Measurements from ENCODE around the gene ARHGAP22. TPM values are rescaled to one million over a fixed set of nuclear protein-coding genes. Genes with fewer than 3 reads are reported as not detected.

Gene ARHGAP22
- total RNA-seq, 1 experiment from 2014 or later: 9.9 TPM

GRCh38 chr10:48467669-48468068, 137.2 kb downstream of the ARHGAP22 start (continued):
- no peak for TF ChIP-seq ATF3 (IDR thresholded peaks at IDR 0.05)

GRCh38 chr10:48466611-48467240, 138.1 kb downstream of the ARHGAP22 start:
- no peaks in the 10 kb centered on the region for H3K27me3 ChIP-seq (ENCODE audit: insufficient read depth, low read length)
- no peaks in the 10 kb centered on the region for H3K79me2 ChIP-seq (ENCODE audit: insufficient read depth, low read length)
- no peaks in the 10 kb centered on the region for H4K20me1 ChIP-seq (ENCODE audit: insufficient read depth)
- H3K9me2 ChIP-seq (ENCODE audit: insufficient read depth): no peaks in the 10 kb centered on the region
- no TSS peak for BruUV-seq (replicated peaks)
- H2AFZ ChIP-seq (ENCODE audit: low read depth, low read length, poor library complexity, severe bottlenecking): no peak overlapping the region
- H3K36me3 ChIP-seq (ENCODE audit: control insufficient read depth in 1 of 2, insufficient read depth in 2 of 2, low read length in 2 of 2): no peaks in the 10 kb centered on the region
- DNase-seq (ENCODE audit: low read depth, low spot score): no peak
- H3K27ac ChIP-seq (ENCODE audit: low read depth, low read length): no peak overlapping the region
- ChIA-PET CTCF (no interaction called here), POLR2A (no interaction called here), RAD21 (ENCODE audit: low non-redundant PET in 1 of 2, low total read pairs in 2 of 2, uncharacterized antibody in 2 of 2, unreplicated experiment in 2 of 2) (no interaction called here)
- H3K4me3 ChIP-seq (replicated peaks in 1 of 2; ENCODE audit: low read depth in 1 of 2, low read length in 2 of 2): no peak overlapping the region
- no peaks in the 10 kb centered on the region for H3K9me3 ChIP-seq (ENCODE audit: control insufficient read depth in 1 of 2, insufficient read depth in 1 of 2, low read depth in 1 of 2, low read length in 2 of 2)
- TF ChIP-seq ATF3 (IDR thresholded peaks at IDR 0.05): no peak
- TF ChIP-seq YY1 (IDR thresholded peaks at IDR 0.05; ENCODE audit: extremely low read depth, insufficient replicate concordance, low read depth, low read length): no peak
- no peak for TF ChIP-seq TCF7L2 (IDR thresholded peaks at IDR 0.05; ENCODE audit: borderline replicate concordance, extremely low read depth, insufficient read depth, insufficient read length)
- no peak for TF ChIP-seq MAX (IDR thresholded peaks at IDR 0.05)
- TF ChIP-seq RAD21 (IDR thresholded peaks at IDR 0.05; ENCODE audit: low read depth): no peak
- H3K4me2 ChIP-seq (ENCODE audit: low read length): no peak overlapping the region
- intact Hi-C loops (cut with micrococcal nuclease): no loop called here
- H3K4me1 ChIP-seq (ENCODE audit: control insufficient read depth in 1 of 2, insufficient read depth in 2 of 2, low read length in 2 of 2): peaks cover 0 to 4% of the 10 kb centered on the region in 2 experiments; a peak in 1 of 4 replicates
- H3K9ac ChIP-seq (ENCODE audit: low read length): no peak overlapping the region
- no peak for ATAC-seq

Data from HCT116 (cell line).